Immature natural killer cell (primary cell): ENCODE results near the gene OXGR1. TPM values are rescaled to one million over a fixed set of nuclear protein-coding genes. Genes with fewer than 3 reads are reported as not detected.

Experiments used
- DNase-seq, 3 donors: peaks; one replicate each; pipeline ENCODE4 v3.0.0; 2022; ENCODE audit warnings: mixed read lengths in 1 of 3
- H3K27ac Mint-ChIP-seq, 6 donors: one replicate each; pipeline ENCODE4 v1.8.0; 2020; ENCODE audit warnings: mixed read lengths in 6 of 6, mild to moderate bottlenecking in 5 of 6, inconsistent platforms in 4 of 6, moderate library complexity in 3 of 6
- H3K27me3 Mint-ChIP-seq, 3 donors: one replicate each; pipeline ENCODE4 v1.8.0; 2020 to 2021; ENCODE audit warnings: low read depth in 3 of 3, mild to moderate bottlenecking in 3 of 3, mixed read lengths in 3 of 3, moderate library complexity in 3 of 3, inconsistent platforms in 1 of 3
- H3K36me3 Mint-ChIP-seq, 3 donors: one replicate each; pipeline ENCODE4 v1.8.0; 2020; ENCODE audit warnings: mixed read lengths in 3 of 3, inconsistent platforms in 2 of 3, mild to moderate bottlenecking in 2 of 3
- H3K4me1 Mint-ChIP-seq, 2 donors: one replicate each; pipeline ENCODE4 v1.8.0; 2020; ENCODE audit warnings: inconsistent platforms in 2 of 2, mild to moderate bottlenecking in 2 of 2, mixed read lengths in 2 of 2, moderate library complexity in 1 of 2
- H3K4me3 Mint-ChIP-seq, 5 donors: one replicate each; pipeline ENCODE4 v1.8.0; 2020; ENCODE audit warnings: mild to moderate bottlenecking in 5 of 5, mixed read lengths in 5 of 5, inconsistent platforms in 3 of 5, moderate library complexity in 3 of 5
- H3K9me3 Mint-ChIP-seq, 6 donors: one replicate each; pipeline ENCODE4 v1.8.0; 2020; ENCODE audit warnings: mild to moderate bottlenecking in 6 of 6, mixed read lengths in 6 of 6, inconsistent platforms in 4 of 6, moderate library complexity in 3 of 6
- polyA plus RNA-seq, 3 donors: library from polyadenylated mRNA; unstranded; fragments of 300-500 nt; fragmentation: Illumina TruSeq; gene quantifications; one replicate each; pipeline ENCODE4 v1.2.3, GENCODE V29; 2021

OXGR1 gene
- polyA plus RNA-seq, 3 donors from 2014 or later, result not detected

DNA sequence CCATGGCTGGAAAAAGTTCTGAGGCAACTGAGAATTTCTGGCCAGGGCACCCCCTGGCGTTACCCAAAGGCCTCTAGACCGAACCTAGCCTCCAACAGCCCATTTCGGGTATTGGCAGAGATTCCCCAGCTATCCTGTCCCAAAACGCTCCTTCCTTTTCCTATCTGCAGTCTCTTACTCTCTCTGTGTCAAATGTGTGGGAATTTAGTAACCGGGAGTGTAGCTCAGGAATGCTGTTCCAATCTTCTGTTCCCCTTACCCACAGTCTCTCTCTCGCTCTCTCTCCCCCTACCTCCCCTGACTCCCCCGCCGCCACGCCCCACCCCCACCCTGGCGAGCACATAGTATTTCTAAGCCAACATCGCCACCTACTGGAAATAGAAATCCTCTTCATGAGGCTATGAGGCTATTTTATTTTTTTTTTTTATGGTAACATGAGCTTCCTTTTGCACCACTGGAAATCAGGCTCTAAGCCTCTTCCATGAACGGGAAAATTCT lies 27.0 kb downstream of the OXGR1 start:
- Mint-ChIP-seq H3K4me1 (no peaks in the 10 kb centered on the region), H3K36me3 (peaks cover 0 to 7% (median 5%) of the 10 kb centered on the region in 3 donors)

DNA sequence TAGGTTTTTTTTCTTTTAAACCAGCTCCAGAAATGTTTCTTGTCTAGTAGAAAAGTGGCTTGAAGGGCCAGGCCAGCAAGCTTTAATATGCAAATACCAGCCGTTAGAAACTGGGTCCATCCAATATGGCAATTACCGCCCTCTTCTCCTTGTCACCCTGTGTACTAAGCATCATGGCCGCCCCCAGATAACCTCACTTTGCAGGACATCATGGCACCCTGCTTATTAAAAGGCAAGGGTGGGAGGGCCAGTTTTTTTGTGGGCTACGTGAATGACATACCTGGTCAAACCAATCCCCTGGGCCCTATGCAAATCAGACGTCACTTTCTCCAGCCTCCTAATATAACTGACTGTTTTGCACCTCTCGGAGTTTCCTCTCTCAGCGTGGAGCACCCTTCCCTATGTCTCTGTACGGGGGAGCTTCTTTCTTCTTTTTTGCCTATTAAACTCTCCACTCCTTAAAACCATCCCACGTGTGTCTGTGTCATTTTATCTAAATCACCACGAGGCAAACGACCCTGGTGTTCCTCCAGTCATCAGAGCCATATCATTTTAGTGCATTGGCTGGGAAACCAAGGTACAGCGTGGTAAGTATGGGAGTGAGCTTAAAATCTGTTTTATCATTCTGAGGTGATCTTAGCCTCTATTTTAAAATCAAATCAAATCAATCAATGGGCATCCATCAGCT lies 27.7 kb downstream of the OXGR1 start:
- DNase-seq, result no peak
- no peak overlapping the region for H3K27ac Mint-ChIP-seq
- no peak overlapping the region for H3K4me3 Mint-ChIP-seq
- peaks cover 0 to 7% (median 5%) of the 10 kb centered on the region in 3 donors for H3K36me3 Mint-ChIP-seq
- peaks cover 19 to 49% (median 31%) of the 10 kb centered on the region in 6 donors for H3K9me3 Mint-ChIP-seq
- peaks cover under 1 to 3% (median 2%) of the 10 kb centered on the region in 3 donors for H3K27me3 Mint-ChIP-seq
- no peaks in the 10 kb centered on the region for H3K4me1 Mint-ChIP-seq

More for the DNA sequence above, 27.0 kb downstream of the OXGR1 start:
- DNase-seq, result no peak
- H3K9me3 Mint-ChIP-seq, result peaks cover 21 to 55% (median 33%) of the 10 kb centered on the region in 6 donors
- H3K27me3 Mint-ChIP-seq, result peaks cover 2 to 3% (median 3%) of the 10 kb centered on the region in 3 donors
- H3K4me3 Mint-ChIP-seq, result no peak overlapping the region
- H3K27ac Mint-ChIP-seq, result no peak overlapping the region

DNA sequence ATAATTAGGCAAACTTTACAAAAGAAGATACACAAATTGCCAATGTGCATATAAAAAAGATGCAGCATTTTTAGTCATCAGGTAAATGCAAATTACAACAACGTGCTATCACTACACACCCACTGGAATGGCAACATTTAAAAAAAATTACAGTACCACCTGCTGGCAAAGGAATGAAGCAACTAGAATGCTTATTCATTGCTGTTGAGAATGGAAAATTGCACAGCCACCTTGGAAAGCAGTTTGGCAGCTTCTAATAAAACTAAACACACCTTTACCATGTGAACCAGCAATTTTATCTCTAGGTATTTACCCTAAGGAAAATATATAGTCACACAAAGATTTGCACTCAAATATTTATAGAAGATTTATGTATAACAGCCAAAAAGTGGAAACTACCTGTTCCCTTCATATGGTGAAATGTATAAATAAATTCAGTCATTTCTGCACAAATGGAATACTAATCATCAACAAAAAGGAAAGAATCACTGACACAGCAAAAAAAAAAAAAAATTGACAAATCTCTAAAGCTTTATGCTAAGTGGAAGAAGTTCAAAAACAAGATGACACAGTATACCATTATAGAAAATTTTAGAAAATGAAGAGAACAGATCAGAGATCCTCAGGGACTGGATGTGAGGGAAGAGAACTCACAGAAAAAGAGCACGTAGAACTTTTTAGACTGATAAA lies 30.3 kb downstream of the OXGR1 start:
- H3K4me1 Mint-ChIP-seq, result no peaks in the 10 kb centered on the region
- DNase-seq, result no peak
- peaks cover 6 to 39% (median 25%) of the 10 kb centered on the region in 6 donors for H3K9me3 Mint-ChIP-seq
- no peak overlapping the region for H3K4me3 Mint-ChIP-seq
- H3K27me3 Mint-ChIP-seq, result peaks cover 0 to 2% (median 0%) of the 10 kb centered on the region in 3 donors
- H3K27ac Mint-ChIP-seq, result no peak overlapping the region
- peaks cover 0 to 7% (median 5%) of the 10 kb centered on the region in 3 donors for H3K36me3 Mint-ChIP-seq

DNA sequence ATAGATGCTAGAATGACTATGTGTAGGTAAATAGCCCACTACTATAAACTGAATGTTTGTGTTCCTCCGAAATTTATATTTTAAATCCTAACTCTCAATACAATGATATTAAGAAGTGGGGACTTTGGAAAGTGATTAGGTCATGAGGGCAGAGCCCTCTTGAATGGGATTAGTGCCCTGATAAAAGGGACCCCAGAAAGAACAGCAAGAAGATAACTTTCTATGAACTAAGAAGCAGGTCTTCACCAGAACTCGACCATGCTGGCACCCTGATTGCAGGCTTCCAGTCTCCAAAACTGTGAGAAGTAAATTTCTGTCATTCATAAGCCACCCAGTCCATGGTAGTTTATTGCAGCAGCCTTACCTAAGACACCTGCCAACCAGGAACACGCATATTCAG lies 33.9 kb downstream of the OXGR1 start:
- H3K36me3 Mint-ChIP-seq, result no peaks in the 10 kb centered on the region
- DNase-seq, result no peak
- H3K27ac Mint-ChIP-seq, result no peak overlapping the region
- peaks cover 0 to 3% (median 2%) of the 10 kb centered on the region in 3 donors for H3K27me3 Mint-ChIP-seq
- peaks cover 0 to 11% (median 2%) of the 10 kb centered on the region in 6 donors for H3K9me3 Mint-ChIP-seq
- no peaks in the 10 kb centered on the region for H3K4me1 Mint-ChIP-seq
- no peak overlapping the region for H3K4me3 Mint-ChIP-seq

DNA sequence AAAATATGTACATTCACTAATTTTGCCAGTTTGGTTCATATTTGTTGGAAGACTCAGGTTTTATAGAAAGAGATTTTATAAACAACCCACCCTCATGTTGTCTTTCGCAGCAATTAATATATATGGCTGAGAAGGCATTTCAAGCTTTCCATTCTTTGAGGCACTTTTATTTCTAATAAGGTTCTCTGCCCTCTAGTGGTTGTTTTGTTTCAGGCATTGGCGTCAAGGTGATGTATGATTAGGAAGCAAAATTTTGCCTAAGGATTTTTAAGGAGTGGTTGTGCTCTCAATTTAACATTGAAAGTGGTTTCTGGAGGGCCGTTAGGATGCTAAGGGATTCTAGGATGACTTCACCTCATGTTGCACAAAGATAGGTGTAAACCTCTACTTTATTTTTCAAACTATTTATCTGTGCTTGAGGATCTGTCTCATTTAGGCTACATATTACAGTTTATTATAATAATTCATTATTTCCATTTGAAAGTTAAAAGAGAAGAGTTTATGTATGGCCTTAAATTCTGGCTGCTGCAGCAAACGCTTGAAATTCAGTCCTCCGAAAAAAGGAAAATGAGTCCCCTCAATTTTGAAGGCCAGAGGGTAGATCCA lies 35.9 kb downstream of the OXGR1 start:
- Mint-ChIP-seq H3K4me1 (no peaks in the 10 kb centered on the region), H3K27me3 (peaks cover 0 to 3% (median 2%) of the 10 kb centered on the region in 3 donors), H3K9me3 (peaks cover 0 to 9% (median 2%) of the 10 kb centered on the region in 6 donors), H3K4me3 (no peak overlapping the region), H3K36me3 (no peaks in the 10 kb centered on the region), H3K27ac (no peak overlapping the region)
- DNase-seq, result no peak

DNA sequence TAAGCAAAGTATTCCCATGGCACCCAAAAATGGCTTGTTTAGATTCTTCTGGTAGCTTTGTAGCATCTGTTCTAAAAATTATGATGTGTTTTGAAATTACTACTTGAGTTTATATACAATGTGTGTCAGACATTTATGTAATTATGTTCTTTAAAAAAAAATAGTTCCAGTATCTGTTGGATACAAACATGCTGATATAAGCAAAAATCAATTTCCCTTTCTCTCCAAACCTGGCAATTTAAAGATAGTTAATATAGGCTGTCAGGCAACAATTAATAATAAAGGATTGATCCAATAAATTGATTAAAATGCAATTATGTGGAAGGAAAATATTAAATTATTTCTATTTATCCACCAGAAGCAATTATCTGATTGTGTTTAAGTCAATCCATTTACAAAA lies 41.7 kb downstream of the OXGR1 start:
- Mint-ChIP-seq H3K36me3 (peaks cover 0 to 3% (median 0%) of the 10 kb centered on the region in 3 donors), H3K27me3 (peaks cover 0 to 7% (median 1%) of the 10 kb centered on the region in 3 donors), H3K27ac (no peak overlapping the region), H3K4me1 (no peaks in the 10 kb centered on the region), H3K4me3 (no peak overlapping the region), H3K9me3 (peaks cover 0 to 5% (median 2%) of the 10 kb centered on the region in 6 donors)
- no peak for DNase-seq

DNA sequence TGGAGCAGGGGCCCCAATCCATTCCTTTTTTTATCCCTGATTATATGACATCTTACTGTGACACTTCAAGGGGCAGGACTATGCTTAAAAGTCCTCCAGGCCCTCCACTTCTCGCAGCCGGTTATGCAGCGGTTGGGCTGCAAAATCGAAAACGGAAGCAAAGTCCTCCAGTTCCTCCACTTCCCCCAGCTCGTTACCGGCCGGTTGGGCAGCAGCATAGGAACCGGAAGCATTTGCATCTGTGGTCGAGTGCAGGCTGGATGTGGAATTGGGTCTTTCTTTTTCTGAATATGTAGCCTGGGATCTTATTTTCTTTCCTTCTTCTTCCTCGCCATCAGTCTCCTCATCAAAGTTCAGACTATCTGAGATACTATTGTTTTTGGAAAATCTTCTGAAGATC lies 46.1 kb downstream of the OXGR1 start:
- no peak overlapping the region for H3K27ac Mint-ChIP-seq
- H3K4me1 Mint-ChIP-seq, result no peaks in the 10 kb centered on the region
- no peak overlapping the region for H3K4me3 Mint-ChIP-seq
- DNase-seq, result no peak
- H3K27me3 Mint-ChIP-seq, result peaks cover 1 to 6% (median 4%) of the 10 kb centered on the region in 3 donors
- H3K9me3 Mint-ChIP-seq, result peaks cover 0 to 16% (median 8%) of the 10 kb centered on the region in 6 donors
- H3K36me3 Mint-ChIP-seq, result peaks cover 0 to 3% (median 0%) of the 10 kb centered on the region in 3 donors

DNA sequence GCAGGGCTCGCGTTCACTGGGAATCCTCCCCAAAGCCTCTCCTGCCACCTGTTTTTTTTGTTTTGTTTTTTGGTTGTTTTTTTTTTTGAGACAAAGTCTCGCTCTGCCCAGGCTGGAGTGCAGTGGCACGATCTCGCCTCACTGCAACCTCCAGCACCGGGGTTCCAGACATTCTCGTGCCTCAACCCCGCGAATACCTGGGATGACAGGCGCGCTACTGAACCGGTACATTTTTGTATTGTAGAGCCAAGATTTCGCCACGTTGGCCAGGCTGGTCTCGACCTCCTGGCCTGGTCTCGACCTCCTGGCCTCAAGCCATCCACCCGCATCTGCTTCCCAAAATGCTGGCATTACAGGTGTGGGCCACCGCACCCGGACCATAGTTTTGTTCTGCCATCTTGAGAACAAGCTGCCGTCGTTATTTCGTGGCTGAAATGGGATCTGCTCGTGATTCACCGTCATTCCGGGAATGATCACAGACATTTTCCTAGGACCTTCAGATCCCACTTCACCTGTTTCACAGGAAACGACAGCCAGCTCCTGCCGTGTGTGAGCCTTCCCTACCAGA lies 46.8 kb downstream of the OXGR1 start:
- no peaks in the 10 kb centered on the region for H3K4me1 Mint-ChIP-seq
- H3K4me3 Mint-ChIP-seq, result no peak overlapping the region
- no peak for DNase-seq
- H3K27me3 Mint-ChIP-seq, result peaks cover 2 to 6% (median 4%) of the 10 kb centered on the region in 3 donors
- no peak overlapping the region for H3K27ac Mint-ChIP-seq
- H3K9me3 Mint-ChIP-seq, result peaks cover 0 to 23% (median 8%) of the 10 kb centered on the region in 6 donors
- peaks cover 0 to 3% (median under 1%) of the 10 kb centered on the region in 3 donors for H3K36me3 Mint-ChIP-seq

DNA sequence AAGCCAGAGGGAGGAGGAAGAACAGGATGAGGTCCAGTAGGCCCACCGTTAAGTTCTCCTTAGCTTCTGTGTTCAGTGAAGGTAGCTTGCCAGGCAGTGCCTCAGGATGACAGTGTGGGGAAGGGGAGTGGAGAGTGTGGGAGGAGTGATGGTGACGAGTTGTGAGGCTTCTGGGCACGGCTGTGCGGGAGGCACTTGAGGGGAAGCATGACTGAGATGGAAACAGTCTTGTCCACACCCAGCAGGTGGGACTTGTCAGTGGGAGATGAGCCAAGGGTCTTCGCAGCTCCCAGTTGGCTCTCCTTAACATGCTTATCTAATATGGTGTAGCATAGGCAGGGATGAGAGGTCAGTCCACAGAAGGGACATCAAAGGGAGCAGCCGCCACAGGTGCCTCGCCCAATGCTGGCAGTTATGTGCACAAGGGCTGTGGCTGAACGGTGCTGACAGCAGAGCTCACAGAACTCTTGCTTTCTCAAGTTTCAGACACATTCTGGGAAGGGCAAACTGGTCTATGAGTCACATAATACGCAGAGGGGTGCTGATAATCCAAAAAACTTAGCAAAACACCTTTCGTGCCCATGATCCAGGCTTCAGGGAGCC lies 47.5 kb downstream of the OXGR1 start:
- H3K36me3 Mint-ChIP-seq, result peaks cover 0 to 3% (median 3%) of the 10 kb centered on the region in 3 donors
- H3K27me3 Mint-ChIP-seq, result peaks cover 2 to 7% (median 4%) of the 10 kb centered on the region in 3 donors
- no peak for DNase-seq
- no peak overlapping the region for H3K4me3 Mint-ChIP-seq
- H3K9me3 Mint-ChIP-seq, result peaks cover 2 to 23% (median 8%) of the 10 kb centered on the region in 6 donors
- H3K27ac Mint-ChIP-seq, result no peak overlapping the region
- H3K4me1 Mint-ChIP-seq, result no peaks in the 10 kb centered on the region

DNA sequence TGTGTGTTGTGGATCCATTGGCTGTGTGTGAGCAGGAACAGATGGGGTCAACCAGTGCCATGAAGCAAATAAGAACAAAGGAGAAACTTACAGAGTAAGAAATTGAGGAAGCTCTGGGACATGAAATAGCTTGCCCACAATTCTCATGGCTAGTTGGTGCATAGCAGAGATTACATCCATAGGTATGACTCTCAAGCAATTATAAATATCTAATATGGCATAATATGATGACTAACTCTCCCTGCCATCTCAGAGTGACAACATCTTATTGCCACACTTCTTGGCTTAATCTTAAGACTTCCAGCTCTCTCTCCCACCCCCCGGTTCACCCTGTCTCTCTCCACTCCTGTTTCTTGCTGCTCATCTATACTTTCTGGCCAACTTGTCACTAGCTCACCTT lies 53.3 kb downstream of the OXGR1 start:
- peaks cover 1 to 10% (median 3%) of the 10 kb centered on the region in 6 donors for H3K9me3 Mint-ChIP-seq
- H3K4me1 Mint-ChIP-seq, result no peaks in the 10 kb centered on the region
- H3K36me3 Mint-ChIP-seq, result peaks cover 0 to 3% (median 0%) of the 10 kb centered on the region in 3 donors
- peaks cover 0 to 2% (median 2%) of the 10 kb centered on the region in 3 donors for H3K27me3 Mint-ChIP-seq
- H3K27ac Mint-ChIP-seq, result no peak overlapping the region
- no peak for DNase-seq
- H3K4me3 Mint-ChIP-seq, result no peak overlapping the region

DNA sequence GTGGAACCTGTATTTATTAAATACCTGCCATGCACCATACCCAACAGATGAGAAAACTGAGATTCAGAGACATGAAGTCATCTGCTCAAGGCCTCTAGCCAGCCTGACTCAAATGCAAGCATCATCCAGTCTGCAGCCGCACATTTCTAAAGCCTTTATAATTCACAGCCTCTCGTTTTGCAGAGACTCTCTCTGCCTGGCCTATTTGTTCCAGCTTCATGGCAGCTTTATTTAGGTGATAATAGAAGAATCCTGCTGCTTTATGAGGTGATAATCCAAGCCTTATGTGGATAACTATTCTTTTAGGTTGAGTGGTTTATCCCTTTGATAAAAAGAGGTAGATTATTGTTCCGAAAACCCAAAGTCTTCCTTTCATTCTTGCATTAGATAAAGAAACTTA lies 58.4 kb downstream of the OXGR1 start:
- Mint-ChIP-seq H3K4me1 (no peaks in the 10 kb centered on the region), H3K36me3 (no peaks in the 10 kb centered on the region), H3K9me3 (no peaks in the 10 kb centered on the region), H3K27ac (no peak overlapping the region), H3K4me3 (no peak overlapping the region), H3K27me3 (peaks cover 0 to 1% (median 0%) of the 10 kb centered on the region in 3 donors)
- no peak for DNase-seq
